SK-N-SH (cell line): ENCODE results near the gene DDX41. TPM values are rescaled to one million over a fixed set of nuclear protein-coding genes. Genes with fewer than 3 reads are reported as not detected.
A peak's percentile ranks its signal among the peaks of the same experiment; 100 is the strongest.

ENCODE experiments used
- CTCF ChIP-seq: fragments of 200-600 bp; sonication (generic); IDR thresholded peaks from 2 replicates; pipeline ENCODE4 v1.6.1; 2017; ENCODE audit warnings: antibody characterized with exemption, mild to moderate bottlenecking, moderate library complexity
- ELF1 ChIP-seq: IDR thresholded peaks from 2 replicates; pipeline ENCODE4 v1.4.0; 2012
- FOSL2 ChIP-seq: IDR thresholded peaks from 2 replicates; pipeline ENCODE4 v1.4.0; 2012; ENCODE audit warnings: low read depth, mild to moderate bottlenecking, moderate library complexity, borderline replicate concordance
- FOXJ3 ChIP-seq: sonication (generic); formaldehyde crosslinking; IDR thresholded peaks from 2 replicates; pipeline ENCODE4 v1.5.1; 2020; ENCODE audit warnings: mild to moderate bottlenecking, missing genetic modification reagents
- IRF3 ChIP-seq: fragments of 150-350 bp; IDR thresholded peaks from 2 replicates; pipeline ENCODE4 v1.6.1; 2016; ENCODE audit warnings: mild to moderate bottlenecking, low read depth, low read length
- RXRA ChIP-seq: IDR thresholded peaks from 2 replicates; pipeline ENCODE4 v1.4.0; 2012; ENCODE audit warnings: low read depth, mild to moderate bottlenecking, borderline replicate concordance
- SMC3 ChIP-seq: IDR thresholded peaks from 2 replicates; pipeline ENCODE4 v1.6.1; 2012; ENCODE audit warnings: low read depth, low read length, improper control_type of control experiment
- TCF12 ChIP-seq: IDR thresholded peaks from 2 replicates; pipeline ENCODE4 v1.4.0; 2012
- YY1 ChIP-seq: IDR thresholded peaks from 2 replicates; pipeline ENCODE4 v1.4.0; 2012; ENCODE audit warnings: low read depth, mild to moderate bottlenecking
- ZBTB33 ChIP-seq: IDR thresholded peaks from 2 replicates; pipeline ENCODE4 v1.4.0; 2012; ENCODE audit warnings: low read depth, borderline replicate concordance
- polyA plus RNA-seq, 3 experiments: library from polyadenylated mRNA; depleted of rRNA; stranded (reverse); fragments of >200 nt; gene quantifications; 2 replicates each; pipeline ENCODE4 v1.2.3, GENCODE V29; 2012
- TF ChIP-seq, protein P1 (sequence below): IDR thresholded peaks from 2 replicates; pipeline ENCODE4 v1.4.0; 2012; ENCODE audit warnings: low read depth
- TF ChIP-seq, protein P2 (sequence below): IDR thresholded peaks from 2 replicates; pipeline ENCODE4; 2012

The DDX41 gene
- polyA plus RNA-seq, 1 of the 3 experiments (the other 2 are of a cell fraction), result 176 TPM

DNA sequence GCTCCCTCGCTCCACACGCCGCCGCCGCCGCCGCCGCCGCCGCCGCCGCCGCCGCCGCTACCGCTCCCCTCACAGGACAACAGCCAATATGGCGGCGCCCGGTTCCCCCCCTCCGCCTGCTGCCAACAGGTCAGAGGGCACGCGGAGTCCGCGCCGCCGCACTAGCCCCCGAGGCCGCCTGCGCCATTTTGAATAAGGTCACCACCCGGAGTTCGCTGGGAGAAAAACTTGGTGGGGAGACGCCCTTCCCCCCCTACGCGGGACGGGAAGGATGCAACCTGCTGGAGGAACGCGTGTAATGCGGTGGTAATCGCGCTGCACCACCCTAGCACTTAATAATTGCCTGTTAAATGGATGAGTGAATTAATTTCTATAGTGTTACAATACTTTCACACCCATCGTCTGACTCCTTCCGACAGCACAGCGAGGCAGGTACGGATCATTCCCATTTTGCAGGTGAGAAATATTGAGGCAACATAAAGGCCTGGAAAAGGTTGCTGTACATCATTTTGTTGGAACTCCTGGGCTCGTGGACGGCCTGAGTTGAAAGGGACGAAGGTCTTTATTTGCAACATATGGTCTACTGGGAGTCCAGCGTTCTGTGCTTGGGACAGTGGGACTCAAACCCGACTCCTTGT, 37.8 kb upstream of the DDX41 start, which contains the start of gene FAM193B (continued):
- TF ChIP-seq CTCF, result peak; percentile 44
- peak; percentile 39; the same call in 1 of the 2 replicates for TF ChIP-seq TCF12
- no peak for TF ChIP-seq ELF1
- TF ChIP-seq FOXJ3 (CRISPR knock-in tag), result no peak
- TF ChIP-seq IRF3, result no peak
- TF ChIP-seq FOSL2, result no peak
- TF ChIP-seq YY1, result peak; percentile 99
- no peak for TF ChIP-seq ZBTB33
- no peak for TF ChIP-seq RXRA
- TF ChIP-seq, protein P1, sequence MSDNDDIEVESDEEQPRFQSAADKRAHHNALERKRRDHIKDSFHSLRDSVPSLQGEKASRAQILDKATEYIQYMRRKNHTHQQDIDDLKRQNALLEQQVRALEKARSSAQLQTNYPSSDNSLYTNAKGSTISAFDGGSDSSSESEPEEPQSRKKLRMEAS, result peak; percentile 28; the same call in 1 of the 2 replicates
- TF ChIP-seq, protein P2, sequence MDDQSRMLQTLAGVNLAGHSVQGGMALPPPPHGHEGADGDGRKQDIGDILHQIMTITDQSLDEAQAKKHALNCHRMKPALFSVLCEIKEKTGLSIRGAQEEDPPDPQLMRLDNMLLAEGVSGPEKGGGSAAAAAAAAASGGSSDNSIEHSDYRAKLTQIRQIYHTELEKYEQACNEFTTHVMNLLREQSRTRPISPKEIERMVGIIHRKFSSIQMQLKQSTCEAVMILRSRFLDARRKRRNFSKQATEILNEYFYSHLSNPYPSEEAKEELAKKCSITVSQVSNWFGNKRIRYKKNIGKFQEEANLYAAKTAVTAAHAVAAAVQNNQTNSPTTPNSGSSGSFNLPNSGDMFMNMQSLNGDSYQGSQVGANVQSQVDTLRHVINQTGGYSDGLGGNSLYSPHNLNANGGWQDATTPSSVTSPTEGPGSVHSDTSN, result no peak
- TF ChIP-seq SMC3, result no peak
- TF ChIP-seq, all 33 proteins: peak for 14
